C4-2B (cell line): Measurements from ENCODE around the gene SETMAR.
"Not testable (repeated sequence)": the region's sequence is repeated elsewhere in the genome, so short reads cannot be mapped to it uniquely, and the experiment has no call there.

ENCODE experiments used
- H3K27ac ChIP-seq: fragments of 450-650 bp; 2 replicates; pipeline ENCODE4 v1.5.1; 2017
- ZFX ChIP-seq: fragments of 450-650 bp; IDR thresholded peaks from 2 replicates; pipeline ENCODE4 v1.6.1; 2017
- TF ChIP-seq, protein P1 (sequence below): fragments of 450-650 bp; conservative IDR thresholded peaks from 2 replicates; pipeline ENCODE4 v1.5.1; 2017; ENCODE audit warnings: mild to moderate bottlenecking

Gene SETMAR

DNA sequence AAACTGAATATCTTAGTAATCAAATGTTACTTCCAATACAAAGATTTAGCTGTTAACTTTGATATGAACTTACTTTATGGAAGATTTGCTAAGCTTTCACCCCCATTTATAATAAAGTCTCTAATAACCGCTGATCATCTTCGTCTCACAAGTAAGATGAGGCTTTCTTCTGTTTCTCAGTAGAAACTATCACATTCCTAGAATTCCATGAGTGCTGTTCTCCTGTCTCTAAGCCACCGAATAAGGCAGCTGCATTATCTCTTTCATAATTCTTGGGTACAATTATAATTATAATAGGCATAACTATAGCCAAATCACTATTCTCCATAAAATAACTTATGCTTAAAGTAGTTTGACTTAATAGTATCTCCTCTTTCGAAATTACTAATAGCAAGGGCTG lies 18.3 kb upstream of the SETMAR start:
- TF ChIP-seq, protein P1, sequence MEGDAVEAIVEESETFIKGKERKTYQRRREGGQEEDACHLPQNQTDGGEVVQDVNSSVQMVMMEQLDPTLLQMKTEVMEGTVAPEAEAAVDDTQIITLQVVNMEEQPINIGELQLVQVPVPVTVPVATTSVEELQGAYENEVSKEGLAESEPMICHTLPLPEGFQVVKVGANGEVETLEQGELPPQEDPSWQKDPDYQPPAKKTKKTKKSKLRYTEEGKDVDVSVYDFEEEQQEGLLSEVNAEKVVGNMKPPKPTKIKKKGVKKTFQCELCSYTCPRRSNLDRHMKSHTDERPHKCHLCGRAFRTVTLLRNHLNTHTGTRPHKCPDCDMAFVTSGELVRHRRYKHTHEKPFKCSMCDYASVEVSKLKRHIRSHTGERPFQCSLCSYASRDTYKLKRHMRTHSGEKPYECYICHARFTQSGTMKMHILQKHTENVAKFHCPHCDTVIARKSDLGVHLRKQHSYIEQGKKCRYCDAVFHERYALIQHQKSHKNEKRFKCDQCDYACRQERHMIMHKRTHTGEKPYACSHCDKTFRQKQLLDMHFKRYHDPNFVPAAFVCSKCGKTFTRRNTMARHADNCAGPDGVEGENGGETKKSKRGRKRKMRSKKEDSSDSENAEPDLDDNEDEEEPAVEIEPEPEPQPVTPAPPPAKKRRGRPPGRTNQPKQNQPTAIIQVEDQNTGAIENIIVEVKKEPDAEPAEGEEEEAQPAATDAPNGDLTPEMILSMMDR = no peak
- no peak for TF ChIP-seq ZFX
- no peak overlapping the region for H3K27ac ChIP-seq

DNA sequence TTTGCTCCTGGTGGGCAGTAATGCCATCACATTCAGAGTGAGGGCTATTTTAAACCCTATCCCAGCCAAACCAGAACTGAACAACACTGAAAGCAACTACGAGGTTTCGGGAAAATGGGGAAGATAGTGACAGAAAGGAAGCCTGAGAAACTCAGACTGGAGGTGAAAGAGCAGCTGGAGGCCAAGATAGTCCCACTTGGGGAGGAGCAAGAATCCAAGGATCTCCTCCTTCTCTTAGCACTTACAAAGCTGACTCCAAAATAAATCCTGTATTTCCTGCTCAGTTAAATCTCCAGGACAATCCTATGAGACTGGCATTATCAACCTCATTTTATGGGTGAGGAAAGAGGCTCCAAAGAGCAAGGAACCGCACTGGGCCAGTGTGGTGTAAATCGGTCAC lies 14.1 kb upstream of the SETMAR start:
- TF ChIP-seq ZFX = no peak
- TF ChIP-seq, protein P1 = no peak
- H3K27ac ChIP-seq = no peak overlapping the region

DNA sequence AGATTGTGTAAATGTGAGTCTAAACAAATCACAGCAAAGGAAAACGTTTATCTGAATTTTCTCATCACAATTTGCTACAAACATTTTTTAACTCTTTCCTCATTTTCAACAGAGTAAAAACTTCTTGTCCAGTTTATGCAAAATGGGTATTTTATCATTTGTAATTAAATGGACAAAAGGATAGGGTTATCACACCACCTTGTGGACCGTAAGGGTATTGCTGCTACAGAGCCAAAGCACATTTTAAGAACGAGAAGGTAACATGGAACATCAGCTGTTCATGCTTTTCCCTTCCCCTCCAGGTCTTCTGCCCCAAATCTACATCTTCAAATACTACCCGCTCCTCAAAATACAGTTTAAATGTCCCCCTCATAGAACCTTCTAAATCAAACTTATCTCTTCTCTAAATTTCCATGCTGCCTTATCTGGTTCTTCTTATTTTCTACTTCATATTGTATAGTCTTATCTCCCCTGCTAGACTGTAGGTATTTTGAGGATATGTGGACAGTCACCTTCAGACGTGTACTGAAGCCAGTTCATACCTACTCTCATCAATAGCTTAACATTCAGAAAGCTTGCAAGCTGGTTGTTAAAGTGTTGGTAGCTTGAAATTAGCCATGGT lies 12.8 kb upstream of the SETMAR start:
- no peak overlapping the region for H3K27ac ChIP-seq
- TF ChIP-seq, protein P1 = peak; percentile 89
- no peak for TF ChIP-seq ZFX

DNA sequence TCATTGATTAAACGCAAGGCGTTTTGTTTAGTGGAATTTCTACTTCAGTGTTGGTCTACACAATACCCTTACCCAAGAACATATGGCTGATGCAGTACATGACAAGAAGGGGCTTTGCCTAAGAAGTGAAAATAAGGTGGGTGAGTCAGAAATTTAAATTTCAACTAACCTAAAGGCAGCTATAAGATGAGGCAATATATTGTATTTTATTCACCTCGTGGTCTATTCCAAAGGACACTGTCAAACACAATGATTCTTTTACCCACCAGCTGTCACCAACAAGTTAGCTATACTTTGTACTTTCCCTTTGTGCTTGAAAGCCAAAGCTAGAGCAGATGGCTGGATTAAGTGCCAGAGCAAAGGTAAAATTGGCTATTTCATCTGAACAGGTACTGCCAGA lies 10.9 kb upstream of the SETMAR start:
- TF ChIP-seq, protein P1 = no peak
- no peak for TF ChIP-seq ZFX
- no peak overlapping the region for H3K27ac ChIP-seq

DNA sequence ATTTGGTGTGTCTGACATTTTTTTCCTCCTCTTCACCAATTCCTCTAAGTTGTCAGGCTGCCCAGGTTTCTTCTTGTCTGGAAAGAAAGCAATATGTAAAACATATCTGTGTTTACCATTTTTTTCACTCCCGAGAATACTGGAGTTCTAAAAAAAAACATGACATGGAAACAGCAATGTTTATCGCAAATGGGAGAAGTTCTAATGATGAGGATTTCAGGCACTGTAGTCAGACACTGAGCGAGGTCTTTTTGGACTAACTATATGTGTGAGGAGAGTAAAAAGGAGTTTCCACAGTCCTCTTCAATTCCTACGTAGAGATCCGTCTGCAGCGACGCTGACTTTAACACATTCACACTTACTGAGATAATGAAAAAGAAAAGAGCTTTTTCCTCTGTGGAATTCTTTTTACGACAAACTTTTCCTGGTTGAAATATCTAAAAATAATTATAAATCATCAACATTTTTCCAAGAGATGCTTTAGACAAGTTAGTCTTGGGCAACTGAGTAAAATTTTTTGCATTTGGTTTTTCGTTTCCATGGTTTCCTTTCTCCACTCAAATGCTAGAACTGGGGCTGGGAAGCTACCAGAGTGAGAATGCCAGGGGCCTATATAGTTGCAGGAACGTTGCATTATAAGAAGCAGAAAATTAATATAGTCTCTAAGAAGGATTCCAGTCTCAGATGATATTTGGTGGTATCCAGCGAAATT lies 8.4 kb upstream of the SETMAR start:
- no peak for TF ChIP-seq ZFX
- TF ChIP-seq, protein P1 = no peak
- H3K27ac ChIP-seq = no peak overlapping the region

DNA sequence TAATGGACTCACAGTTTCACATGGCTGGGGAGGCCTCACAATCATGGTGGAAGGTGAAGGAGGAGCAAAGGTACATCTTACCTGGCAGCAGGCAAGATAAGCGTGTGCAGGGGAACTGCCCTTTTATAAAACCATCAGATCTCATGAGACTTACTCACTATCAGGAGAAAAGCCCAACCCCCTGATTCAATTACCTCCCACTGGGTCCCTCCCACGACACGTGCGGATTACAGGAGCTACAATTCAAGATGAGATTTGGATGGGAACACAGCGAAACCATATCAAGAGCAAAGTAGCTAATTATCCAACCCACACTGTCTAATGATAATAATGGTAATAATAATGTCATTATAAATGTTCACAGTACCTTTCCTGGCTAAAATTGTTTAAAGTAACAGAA lies 6.7 kb upstream of the SETMAR start:
- not testable (repeated sequence) for H3K27ac ChIP-seq

DNA sequence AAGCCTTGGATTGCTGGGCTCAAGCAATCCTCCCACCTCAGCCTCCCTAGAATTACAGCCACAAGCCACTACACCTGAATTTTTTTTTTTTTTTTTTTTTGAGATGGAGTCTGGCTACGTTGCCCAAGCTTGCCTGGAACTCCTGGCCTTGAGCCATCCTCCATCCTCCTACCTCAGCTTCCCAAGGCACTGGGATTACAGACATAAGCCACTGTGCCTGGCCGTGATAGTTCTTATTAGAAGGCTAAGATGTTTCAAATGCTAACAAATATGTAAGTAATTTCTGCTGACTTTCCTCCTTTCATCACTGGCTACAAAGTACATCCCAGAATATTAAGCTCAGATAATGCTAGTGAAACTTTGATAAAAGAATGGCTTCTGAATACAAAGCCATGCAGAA lies 5.7 kb upstream of the SETMAR start:
- no peak for TF ChIP-seq ZFX
- TF ChIP-seq, protein P1 = no peak

DNA sequence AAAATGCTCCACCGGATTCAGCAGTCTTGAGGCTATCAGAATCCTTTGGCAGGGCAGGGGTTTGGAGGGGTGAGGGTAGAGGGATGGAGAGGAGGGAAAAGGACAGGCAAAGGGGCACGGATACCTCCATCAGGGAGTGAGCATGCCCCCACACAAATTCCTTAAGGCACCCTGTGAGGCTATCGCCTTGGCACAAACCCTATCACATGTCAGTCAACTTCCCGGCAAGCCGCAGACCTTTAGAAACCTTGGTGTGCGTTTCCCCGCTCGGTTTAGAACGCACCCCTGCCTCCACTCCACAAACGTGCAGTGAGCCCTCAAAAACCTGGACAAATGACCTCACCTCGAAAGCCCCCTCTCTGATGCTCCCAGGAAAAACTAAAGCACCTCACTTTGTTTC lies 422 bp upstream of the SETMAR start:
- H3K27ac ChIP-seq = peak overlapping the region; percentile 89
- TF ChIP-seq, protein P1 = no peak
- TF ChIP-seq ZFX = no peak

More for the DNA sequence above, 5.7 kb upstream of the SETMAR start:
- no peak overlapping the region for H3K27ac ChIP-seq

DNA sequence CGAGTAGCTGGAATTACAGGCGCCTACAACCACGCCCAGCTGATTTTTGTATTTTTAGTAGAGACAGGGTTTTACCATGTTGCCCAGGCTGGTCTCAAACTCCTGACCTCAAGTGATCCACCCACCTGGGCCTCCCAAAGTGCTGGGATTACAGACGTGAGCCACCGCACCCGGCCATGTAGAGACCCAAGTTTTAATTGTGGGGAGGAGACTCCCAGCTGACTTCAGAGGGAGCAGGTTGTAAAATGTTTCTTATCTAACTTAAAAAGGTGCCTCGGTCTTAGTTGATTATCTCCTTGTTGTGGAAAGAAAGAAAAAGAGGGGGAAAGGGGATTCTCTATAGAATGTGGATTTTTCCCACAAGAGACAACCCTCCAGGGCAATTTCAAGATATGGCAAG lies 2.0 kb downstream of the SETMAR start:
- not testable (repeated sequence) for H3K27ac ChIP-seq
